ENCODE results near the gene IPMK. TPM values are rescaled to one million over a fixed set of nuclear protein-coding genes. Genes with fewer than 3 reads are reported as not detected.

Gene IPMK
- polyA plus RNA-seq, 1 experiment: 3.1 TPM

DNA sequence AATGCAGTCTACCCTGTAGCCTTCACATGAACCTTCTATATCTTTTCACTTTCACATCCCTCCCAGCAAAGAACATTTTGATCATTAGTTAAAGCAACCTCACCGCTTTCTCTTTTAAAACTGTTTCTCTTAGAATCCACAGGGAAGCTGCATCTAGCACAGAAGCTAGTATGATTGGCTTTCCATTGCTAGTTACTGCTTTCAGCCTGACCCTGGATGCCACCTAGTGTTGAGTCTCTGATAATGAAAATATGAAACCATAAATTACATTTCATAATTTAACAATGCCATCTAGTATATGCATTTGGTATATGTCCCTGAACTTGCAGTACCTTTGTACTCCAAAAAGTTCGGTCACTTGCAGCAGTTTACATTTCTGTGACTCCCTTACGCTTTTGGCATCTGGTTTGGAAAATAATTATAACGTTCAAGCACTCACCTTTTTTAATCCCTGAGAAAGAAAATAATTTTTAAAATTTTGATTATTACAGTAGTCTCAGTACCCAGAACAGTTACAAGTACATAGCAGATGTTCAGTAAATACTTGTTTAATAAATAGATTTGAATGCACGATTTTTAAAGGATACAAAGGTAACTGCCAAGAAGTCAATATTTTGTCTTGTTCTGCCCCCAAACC lies 24.0 kb upstream of the IPMK start:
- ChIA-PET POLR2A (interaction anchor here (1.0 kb wide), 1 partner anchor 22 kb away, joined by 4 read pairs; the partner anchor contains the start of gene CISD1), CTCF (interaction anchor here (0.7 to 7.5 kb wide), 24 partner anchors 9 to 452 kb away, joined by 3 to 266 read pairs (median 6); partner anchors contain the start of genes CISD1 and TFAM)
- Histone ChIP-seq H3K27ac (ENCODE audit: low read depth, low read length) (no peak overlapping the region), H3K27me3 (ENCODE audit: control insufficient read depth, insufficient read depth, low read length) (no peaks in the 10 kb centered on the region), H3K4me3 (ENCODE audit: low read depth, low read length) (no peak overlapping the region), H3K9me3 (ENCODE audit: control insufficient read depth, insufficient read depth, low read length) (no peaks in the 10 kb centered on the region)
- TF ChIP-seq, protein P1, sequence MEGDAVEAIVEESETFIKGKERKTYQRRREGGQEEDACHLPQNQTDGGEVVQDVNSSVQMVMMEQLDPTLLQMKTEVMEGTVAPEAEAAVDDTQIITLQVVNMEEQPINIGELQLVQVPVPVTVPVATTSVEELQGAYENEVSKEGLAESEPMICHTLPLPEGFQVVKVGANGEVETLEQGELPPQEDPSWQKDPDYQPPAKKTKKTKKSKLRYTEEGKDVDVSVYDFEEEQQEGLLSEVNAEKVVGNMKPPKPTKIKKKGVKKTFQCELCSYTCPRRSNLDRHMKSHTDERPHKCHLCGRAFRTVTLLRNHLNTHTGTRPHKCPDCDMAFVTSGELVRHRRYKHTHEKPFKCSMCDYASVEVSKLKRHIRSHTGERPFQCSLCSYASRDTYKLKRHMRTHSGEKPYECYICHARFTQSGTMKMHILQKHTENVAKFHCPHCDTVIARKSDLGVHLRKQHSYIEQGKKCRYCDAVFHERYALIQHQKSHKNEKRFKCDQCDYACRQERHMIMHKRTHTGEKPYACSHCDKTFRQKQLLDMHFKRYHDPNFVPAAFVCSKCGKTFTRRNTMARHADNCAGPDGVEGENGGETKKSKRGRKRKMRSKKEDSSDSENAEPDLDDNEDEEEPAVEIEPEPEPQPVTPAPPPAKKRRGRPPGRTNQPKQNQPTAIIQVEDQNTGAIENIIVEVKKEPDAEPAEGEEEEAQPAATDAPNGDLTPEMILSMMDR (IDR thresholded peaks at IDR 0.05; ENCODE audit: low read depth, low read length): peak; percentile 82
- DNase-seq (ENCODE audit: low read depth, low spot score): no peak

DNA sequence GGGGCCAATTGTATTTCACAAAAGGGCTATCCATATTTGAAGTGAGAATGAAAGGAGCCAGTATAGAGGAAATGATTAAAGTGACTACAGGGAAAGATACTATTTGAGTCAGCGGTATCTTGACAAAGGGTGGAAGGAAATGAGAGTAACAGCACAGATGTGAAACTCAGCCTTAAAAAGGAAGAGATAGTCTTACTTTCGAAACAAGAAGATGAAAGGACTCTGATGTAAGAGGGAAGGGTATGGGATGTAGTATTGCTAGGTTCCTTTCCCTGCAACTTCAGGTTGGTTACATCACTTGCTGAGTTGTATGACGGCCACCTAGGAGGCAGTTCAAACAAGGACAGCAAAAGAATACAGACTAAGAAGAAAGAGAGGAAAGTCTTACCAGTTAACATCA lies 14.9 kb upstream of the IPMK start:
- H3K27ac ChIP-seq (ENCODE audit: low read depth, low read length): no peak overlapping the region
- DNase-seq (ENCODE audit: low read depth, low spot score): no peak
- CTCF ChIA-PET: interaction anchor here (1.6 kb wide), 1 partner anchor 8 kb away, joined by 5 read pairs; no protein-coding TSS in a partner anchor
- H3K9me3 ChIP-seq (ENCODE audit: control insufficient read depth, insufficient read depth, low read length): no peaks in the 10 kb centered on the region
- POLR2A ChIA-PET: no interaction called here
- no peak overlapping the region for H3K4me3 ChIP-seq (ENCODE audit: low read depth, low read length)
- no peaks in the 10 kb centered on the region for H3K27me3 ChIP-seq (ENCODE audit: control insufficient read depth, insufficient read depth, low read length)
- TF ChIP-seq, protein P1 (IDR thresholded peaks at IDR 0.05; ENCODE audit: low read depth, low read length): no peak

DNA sequence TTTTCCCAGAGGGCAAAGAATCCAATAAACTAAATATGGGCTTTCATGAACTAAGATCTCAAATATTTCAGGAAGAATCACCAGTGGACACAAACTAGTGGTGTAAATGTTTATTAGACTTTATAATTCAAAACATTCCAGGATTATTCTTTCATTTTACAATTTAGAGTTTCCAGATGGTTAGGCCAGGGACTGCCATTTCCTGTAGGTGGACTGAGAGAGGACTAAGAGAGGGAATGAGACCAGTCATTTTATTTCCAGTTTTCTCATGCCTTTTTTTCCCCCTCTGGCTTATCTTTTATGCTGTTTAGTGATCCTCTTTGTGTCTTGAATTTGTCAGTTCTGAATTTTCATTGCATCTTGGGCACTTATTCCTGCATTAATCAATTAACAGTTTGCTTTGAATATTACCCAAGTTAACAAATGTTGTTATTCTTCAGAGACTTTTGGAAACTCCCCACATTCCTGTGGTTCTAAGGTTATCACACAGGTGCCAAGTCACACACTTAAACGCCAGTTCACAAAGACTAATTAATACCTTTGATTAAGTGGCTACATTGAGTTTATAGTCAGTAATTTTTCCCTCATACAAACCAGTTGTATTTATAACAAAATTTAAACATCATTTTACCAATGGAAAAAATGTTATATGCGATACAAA lies 13.5 kb upstream of the IPMK start:
- CTCF ChIA-PET: interaction anchor here (0.7 to 1.8 kb wide), 6 partner anchors 9 to 104 kb away, joined by 3 to 9 read pairs (median 4); no protein-coding TSS in a partner anchor
- Histone ChIP-seq H3K9me3 (ENCODE audit: control insufficient read depth, insufficient read depth, low read length) (no peaks in the 10 kb centered on the region), H3K27me3 (ENCODE audit: control insufficient read depth, insufficient read depth, low read length) (no peaks in the 10 kb centered on the region), H3K27ac (ENCODE audit: low read depth, low read length) (no peak overlapping the region), H3K4me3 (ENCODE audit: low read depth, low read length) (no peak overlapping the region)
- TF ChIP-seq, protein P1 (IDR thresholded peaks at IDR 0.05; ENCODE audit: low read depth, low read length): no peak
- DNase-seq (ENCODE audit: low read depth, low spot score): no peak
- POLR2A ChIA-PET: interaction anchor here (1.1 kb wide), 1 partner anchor 13 kb away, joined by 4 read pairs; the partner anchor contains the start of gene IPMK

DNA sequence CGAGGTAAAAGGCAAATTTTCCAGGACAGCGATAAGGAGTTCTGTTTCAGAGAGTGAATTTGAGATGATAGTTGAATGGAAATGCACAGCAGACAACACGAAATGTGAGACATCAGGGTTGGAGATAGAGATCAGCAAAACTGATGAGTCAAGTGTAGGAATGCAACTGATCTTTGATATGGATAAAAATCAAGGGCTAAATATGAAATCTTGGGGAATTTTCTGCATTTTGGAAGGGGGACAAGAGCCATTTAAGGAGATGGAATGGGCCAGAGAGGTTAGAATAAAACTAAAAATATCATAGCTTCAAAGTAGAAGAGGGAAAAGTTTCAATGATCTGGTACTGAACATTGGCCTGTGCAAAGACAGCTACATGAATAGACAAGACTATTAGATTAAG lies 12.8 kb upstream of the IPMK start:
- H3K27ac ChIP-seq (ENCODE audit: low read depth, low read length): no peak overlapping the region
- H3K27me3 ChIP-seq (ENCODE audit: control insufficient read depth, insufficient read depth, low read length): no peaks in the 10 kb centered on the region
- POLR2A ChIA-PET: interaction anchor here (1.1 kb wide), 1 partner anchor 13 kb away, joined by 4 read pairs; the partner anchor contains the start of gene IPMK
- CTCF ChIA-PET: interaction anchor here (0.7 to 1.8 kb wide), 5 partner anchors 10 to 103 kb away, joined by 3 to 9 read pairs (median 3); no protein-coding TSS in a partner anchor
- TF ChIP-seq, protein P1 (IDR thresholded peaks at IDR 0.05; ENCODE audit: low read depth, low read length): no peak
- no peaks in the 10 kb centered on the region for H3K9me3 ChIP-seq (ENCODE audit: control insufficient read depth, insufficient read depth, low read length)
- no peak overlapping the region for H3K4me3 ChIP-seq (ENCODE audit: low read depth, low read length)
- no peak for DNase-seq (ENCODE audit: low read depth, low spot score)

DNA sequence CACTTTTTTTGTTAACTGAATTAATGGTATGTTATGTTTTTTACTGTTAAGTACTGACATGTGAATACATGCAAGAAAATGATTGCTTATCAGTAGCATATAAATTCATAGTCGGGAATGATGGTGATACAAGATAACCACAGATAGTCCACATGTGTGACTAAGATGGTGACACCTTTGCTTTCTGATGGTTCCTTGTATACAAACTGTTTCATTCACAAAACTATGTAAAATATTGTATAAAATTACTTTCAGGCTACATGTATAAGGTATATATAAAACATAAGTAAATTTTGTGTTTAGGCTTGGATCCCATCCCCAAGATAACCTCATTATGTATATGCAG lies 11.2 kb upstream of the IPMK start:
- Histone ChIP-seq H3K9me3 (ENCODE audit: control insufficient read depth, insufficient read depth, low read length) (no peaks in the 10 kb centered on the region), H3K27ac (ENCODE audit: low read depth, low read length) (no peak overlapping the region), H3K4me3 (ENCODE audit: low read depth, low read length) (no peak overlapping the region), H3K27me3 (ENCODE audit: control insufficient read depth, insufficient read depth, low read length) (no peaks in the 10 kb centered on the region)
- CTCF ChIA-PET: no interaction called here
- no peak for DNase-seq (ENCODE audit: low read depth, low spot score)
- TF ChIP-seq, protein P1 (IDR thresholded peaks at IDR 0.05; ENCODE audit: low read depth, low read length): no peak
- POLR2A ChIA-PET: no interaction called here
